ENCODE data around the gene RAB40B. TPM values are rescaled to one million over a fixed set of nuclear protein-coding genes. Genes with fewer than 3 reads are reported as not detected.

The RAB40B gene
- total RNA-seq, 1 experiment from 2014 or later, result 6.3 TPM

DNA sequence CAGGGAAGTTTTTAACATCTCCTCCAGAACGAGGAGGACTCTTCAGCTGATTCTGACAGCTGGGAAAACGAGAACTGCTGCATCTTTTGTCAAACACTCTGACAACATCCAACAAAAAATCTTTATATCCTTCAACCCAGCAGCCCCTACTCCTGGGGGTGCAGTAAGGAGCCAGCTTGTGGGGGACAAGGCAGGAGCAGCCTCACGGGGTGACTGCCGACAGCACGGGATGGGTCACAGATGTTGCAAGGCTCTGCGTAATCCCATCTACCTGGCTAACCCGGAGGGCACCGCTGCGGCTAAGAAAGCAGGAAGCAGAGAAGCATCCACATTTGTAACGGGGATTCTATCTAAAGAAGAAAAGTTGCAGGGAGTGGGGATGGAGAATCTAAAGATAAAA lies 78.9 kb downstream of the RAB40B start:
- intact Hi-C loops (cut with micrococcal nuclease), result no loop called here
- Mint-ChIP-seq H3K27ac (ENCODE audit: low read depth, unreplicated experiment) (no peak overlapping the region), H3K4me3 (ENCODE audit: unreplicated experiment) (no peak overlapping the region), H3K36me3 (ENCODE audit: insufficient read depth, unreplicated experiment) (peaks cover 99% of the 10 kb centered on the region), H3K4me1 (ENCODE audit: insufficient read depth, unreplicated experiment) (no peaks in the 10 kb centered on the region), H3K9me3 (ENCODE audit: unreplicated experiment) (no peaks in the 10 kb centered on the region), H3K27me3 (ENCODE audit: insufficient read depth, unreplicated experiment) (no peaks in the 10 kb centered on the region)
- ChIA-PET POLR2A (interaction anchor here (1.3 kb wide), 1 partner anchor 28 kb away, joined by 3 read pairs; no protein-coding TSS in a partner anchor), CTCF (interaction anchor here (0.7 kb wide), 1 partner anchor 416 kb away, joined by 4 read pairs; no protein-coding TSS in a partner anchor)
- no peak for DNase-seq (ENCODE audit: unreplicated experiment)
- TF ChIP-seq, protein P1, sequence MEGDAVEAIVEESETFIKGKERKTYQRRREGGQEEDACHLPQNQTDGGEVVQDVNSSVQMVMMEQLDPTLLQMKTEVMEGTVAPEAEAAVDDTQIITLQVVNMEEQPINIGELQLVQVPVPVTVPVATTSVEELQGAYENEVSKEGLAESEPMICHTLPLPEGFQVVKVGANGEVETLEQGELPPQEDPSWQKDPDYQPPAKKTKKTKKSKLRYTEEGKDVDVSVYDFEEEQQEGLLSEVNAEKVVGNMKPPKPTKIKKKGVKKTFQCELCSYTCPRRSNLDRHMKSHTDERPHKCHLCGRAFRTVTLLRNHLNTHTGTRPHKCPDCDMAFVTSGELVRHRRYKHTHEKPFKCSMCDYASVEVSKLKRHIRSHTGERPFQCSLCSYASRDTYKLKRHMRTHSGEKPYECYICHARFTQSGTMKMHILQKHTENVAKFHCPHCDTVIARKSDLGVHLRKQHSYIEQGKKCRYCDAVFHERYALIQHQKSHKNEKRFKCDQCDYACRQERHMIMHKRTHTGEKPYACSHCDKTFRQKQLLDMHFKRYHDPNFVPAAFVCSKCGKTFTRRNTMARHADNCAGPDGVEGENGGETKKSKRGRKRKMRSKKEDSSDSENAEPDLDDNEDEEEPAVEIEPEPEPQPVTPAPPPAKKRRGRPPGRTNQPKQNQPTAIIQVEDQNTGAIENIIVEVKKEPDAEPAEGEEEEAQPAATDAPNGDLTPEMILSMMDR (IDR thresholded peaks at IDR 0.05; ENCODE audit: unreplicated experiment), result no peak
- BruUV-seq (replicated peaks), result no TSS peak

DNA sequence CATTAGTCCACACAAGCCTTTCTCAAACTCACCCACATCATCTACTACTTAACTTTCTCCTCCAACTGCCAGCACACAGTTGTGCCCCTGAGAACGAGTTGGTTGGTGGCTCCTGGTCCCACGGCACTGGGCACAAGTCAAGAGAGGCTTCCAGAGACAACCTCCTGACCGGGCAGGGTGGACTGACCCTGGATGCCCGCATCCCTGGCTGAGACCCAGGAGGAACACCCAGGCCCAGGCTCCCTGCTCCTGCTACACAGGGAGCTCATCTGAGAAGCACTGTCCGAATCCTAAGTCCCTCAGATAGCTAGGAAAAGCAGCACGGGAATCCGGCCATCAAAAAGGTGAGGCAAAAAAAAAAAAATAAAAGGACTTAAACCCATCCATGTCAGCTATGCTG lies 79.3 kb downstream of the RAB40B start:
- TF ChIP-seq, protein P1 (IDR thresholded peaks at IDR 0.05; ENCODE audit: unreplicated experiment), result no peak
- no TSS peak for BruUV-seq (replicated peaks)
- no peaks in the 10 kb centered on the region for H3K9me3 Mint-ChIP-seq (ENCODE audit: unreplicated experiment)
- no peaks in the 10 kb centered on the region for H3K27me3 Mint-ChIP-seq (ENCODE audit: insufficient read depth, unreplicated experiment)
- H3K4me1 Mint-ChIP-seq (ENCODE audit: insufficient read depth, unreplicated experiment), result no peaks in the 10 kb centered on the region
- DNase-seq (ENCODE audit: unreplicated experiment), result no peak
- ChIA-PET POLR2A (interaction anchor here (1.3 kb wide), 1 partner anchor 27 kb away, joined by 3 read pairs; no protein-coding TSS in a partner anchor), CTCF (interaction anchor here (0.7 kb wide), 1 partner anchor 415 kb away, joined by 4 read pairs; no protein-coding TSS in a partner anchor)
- H3K27ac Mint-ChIP-seq (ENCODE audit: low read depth, unreplicated experiment), result no peak overlapping the region
- no peak overlapping the region for H3K4me3 Mint-ChIP-seq (ENCODE audit: unreplicated experiment)
- peaks cover 99% of the 10 kb centered on the region for H3K36me3 Mint-ChIP-seq (ENCODE audit: insufficient read depth, unreplicated experiment)
- intact Hi-C loops (cut with micrococcal nuclease), result no loop called here

DNA sequence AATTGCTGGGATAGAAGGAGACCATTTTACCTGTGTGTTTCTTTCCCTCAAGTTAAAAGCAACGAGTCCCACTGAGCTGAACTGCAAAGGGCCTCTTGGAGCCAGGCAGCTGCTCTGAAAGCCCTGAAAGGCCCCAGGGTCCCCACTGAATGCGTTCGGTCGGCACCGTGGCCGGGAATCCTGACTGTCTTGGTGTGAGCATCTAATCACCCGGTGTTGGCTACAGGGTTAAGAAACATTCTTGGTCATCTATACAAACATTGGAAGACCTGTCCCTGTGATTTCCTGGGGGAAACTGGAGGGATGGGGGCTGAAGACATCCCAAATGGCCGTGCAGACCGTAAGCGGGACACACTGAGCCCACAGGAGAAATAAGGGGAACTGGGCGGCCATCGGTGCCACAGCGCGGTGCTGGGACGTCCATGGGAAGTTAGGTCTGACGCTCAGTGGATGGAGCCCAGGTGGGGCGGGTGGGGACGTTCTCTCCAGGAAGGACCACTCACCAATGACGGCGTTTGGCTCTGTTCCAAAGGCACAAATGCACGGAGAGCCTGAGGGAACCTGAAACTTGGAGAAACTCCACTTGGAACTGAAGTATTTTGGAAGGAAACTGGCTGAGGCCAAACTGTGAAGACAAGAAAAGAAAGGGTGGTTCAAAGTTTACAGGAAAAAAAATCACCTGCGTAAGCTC lies 82.3 kb downstream of the RAB40B start:
- intact Hi-C loops (cut with micrococcal nuclease), result no loop called here
- no peak for DNase-seq (ENCODE audit: unreplicated experiment)
- Mint-ChIP-seq H3K27ac (ENCODE audit: low read depth, unreplicated experiment) (no peak overlapping the region), H3K4me3 (ENCODE audit: unreplicated experiment) (no peak overlapping the region), H3K4me1 (ENCODE audit: insufficient read depth, unreplicated experiment) (peaks cover 7% of the 10 kb centered on the region), H3K36me3 (ENCODE audit: insufficient read depth, unreplicated experiment) (peaks cover 85% of the 10 kb centered on the region), H3K27me3 (ENCODE audit: insufficient read depth, unreplicated experiment) (no peaks in the 10 kb centered on the region), H3K9me3 (ENCODE audit: unreplicated experiment) (no peaks in the 10 kb centered on the region)
- no TSS peak for BruUV-seq (replicated peaks)
- ChIA-PET POLR2A (interaction anchor here (2.0 kb wide), 1 partner anchor 12 kb away, joined by 6 read pairs; no protein-coding TSS in a partner anchor), CTCF (no interaction called here)
- TF ChIP-seq, protein P1 (IDR thresholded peaks at IDR 0.05; ENCODE audit: unreplicated experiment), result no peak

DNA sequence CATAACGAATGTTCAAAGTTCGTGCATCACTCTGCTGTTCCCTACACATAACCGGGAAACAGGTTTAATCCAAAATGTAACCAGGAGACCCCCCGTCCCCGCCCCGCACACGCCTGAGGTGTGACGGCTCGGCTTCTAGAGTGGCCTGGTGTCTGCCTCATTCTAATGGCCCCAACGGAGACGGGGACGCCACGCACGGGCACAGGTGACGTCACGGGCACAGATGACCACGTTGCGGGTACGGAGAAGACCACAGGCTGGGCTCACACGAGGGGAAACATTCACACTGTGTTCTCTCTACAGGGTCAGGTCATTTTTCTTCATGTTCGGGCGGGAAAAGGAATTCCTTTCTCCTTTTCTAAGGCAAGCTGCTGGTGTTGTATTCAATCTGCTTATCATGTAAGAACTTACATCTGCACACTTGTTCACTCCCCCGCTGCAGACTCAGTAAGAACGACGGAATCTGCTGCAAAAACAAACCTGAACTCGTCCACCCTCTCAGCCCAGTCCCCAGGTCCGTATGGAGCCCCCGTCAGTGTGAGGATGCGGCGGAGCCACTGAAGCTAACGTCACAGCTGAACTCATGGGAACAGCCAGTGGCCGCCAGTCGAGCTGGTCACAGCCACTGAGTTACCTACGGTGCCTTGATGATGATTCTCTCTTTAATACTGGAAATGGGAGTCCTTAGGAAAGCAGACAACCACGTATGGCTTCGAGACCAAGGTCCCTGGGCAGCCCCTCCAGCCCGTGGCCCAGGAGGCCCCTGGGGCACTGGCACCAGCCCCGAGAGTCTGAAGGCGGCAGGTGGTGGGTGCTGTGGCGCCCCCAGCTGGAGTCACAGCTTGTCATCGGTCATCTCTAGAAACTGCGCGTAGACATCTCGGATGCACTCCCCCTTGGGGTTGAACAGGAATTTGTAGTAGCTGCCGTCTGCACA lies 83.1 kb downstream of the RAB40B start:
- Mint-ChIP-seq H3K4me1 (ENCODE audit: insufficient read depth, unreplicated experiment) (peaks cover 8% of the 10 kb centered on the region), H3K27me3 (ENCODE audit: insufficient read depth, unreplicated experiment) (no peaks in the 10 kb centered on the region), H3K4me3 (ENCODE audit: unreplicated experiment) (no peak overlapping the region), H3K27ac (ENCODE audit: low read depth, unreplicated experiment) (no peak overlapping the region), H3K36me3 (ENCODE audit: insufficient read depth, unreplicated experiment) (peaks cover 77% of the 10 kb centered on the region), H3K9me3 (ENCODE audit: unreplicated experiment) (no peaks in the 10 kb centered on the region)
- ChIA-PET CTCF (no interaction called here), POLR2A (interaction anchor here (2.0 kb wide), 1 partner anchor 11 kb away, joined by 6 read pairs; no protein-coding TSS in a partner anchor)
- DNase-seq (ENCODE audit: unreplicated experiment), result no peak
- TF ChIP-seq, protein P1 (IDR thresholded peaks at IDR 0.05; ENCODE audit: unreplicated experiment), result no peak
- intact Hi-C loops (cut with micrococcal nuclease), result no loop called here
- TSS peak; percentile 66 for BruUV-seq (replicated peaks)
